Activated CD4-positive, alpha-beta T cell treated with anti-CD3 and anti-CD28 coated beads, Interleukin-2, amount 50 U/mL, for 4 hours (primary cell): ENCODE data around the gene LTBP2.

Experiments
- DNase-seq, 2 experiments: peaks; one replicate each; pipeline ENCODE4 v3.0.0-alpha.2; 2020

Gene LTBP2

GRCh38 chr14:74587363-74587707, 24.7 kb downstream of the LTBP2 start:
- no peak for DNase-seq

GRCh38 chr14:74586681-74587362, 25.2 kb downstream of the LTBP2 start:
- DNase-seq: no peak

- DNase-seq: no peak
Measured at GRCh38 chr14:74585406-74586335, 26.4 kb downstream of the LTBP2 start.

- no peak for DNase-seq
Measured at GRCh38 chr14:74584951-74585350, 27.1 kb downstream of the LTBP2 start.

- DNase-seq: no peak
Measured at GRCh38 chr14:74583689-74584434, 28.2 kb downstream of the LTBP2 start.

GRCh38 chr14:74582910-74583581, 29.0 kb downstream of the LTBP2 start:
- no peak for DNase-seq

GRCh38 chr14:74580275-74580672, 31.8 kb downstream of the LTBP2 start:
- DNase-seq: no peak

- DNase-seq: no peak
Measured at GRCh38 chr14:74579447-74580274, 32.4 kb downstream of the LTBP2 start.

GRCh38 chr14:74578479-74578878, 33.6 kb downstream of the LTBP2 start:
- DNase-seq: no peak

- DNase-seq: no peak
Measured at GRCh38 chr14:74577948-74578275, 34.1 kb downstream of the LTBP2 start.

- DNase-seq: no peak
Measured at GRCh38 chr14:74577247-74577947, 34.6 kb downstream of the LTBP2 start.

GRCh38 chr14:74575936-74576335, 36.1 kb downstream of the LTBP2 start:
- no peak for DNase-seq

GRCh38 chr14:74575507-74575906, 36.5 kb downstream of the LTBP2 start:
- DNase-seq: no peak

- DNase-seq: no peak
Measured at GRCh38 chr14:74574706-74575105, 37.3 kb downstream of the LTBP2 start.

- DNase-seq: no peak
Measured at GRCh38 chr14:74574090-74574433, 38.0 kb downstream of the LTBP2 start.

GRCh38 chr14:74573421-74574089, 38.5 kb downstream of the LTBP2 start:
- no peak for DNase-seq

GRCh38 chr14:74572726-74573301, 39.2 kb downstream of the LTBP2 start:
- no peak for DNase-seq

GRCh38 chr14:74571901-74572725, 39.9 kb downstream of the LTBP2 start:
- no peak for DNase-seq

- no peak for DNase-seq
Measured at GRCh38 chr14:74571441-74571841, 40.6 kb downstream of the LTBP2 start.

GRCh38 chr14:74570696-74571095, 41.3 kb downstream of the LTBP2 start:
- DNase-seq: no peak
